Central memory CD8-positive, alpha-beta T cell (primary cell): ENCODE measurements around the gene COL16A1.

ENCODE experiments used
- ATAC-seq: fragments of 150-1000 bp; cut with Tn5 transposase; replicated peaks from 2 replicates; pipeline ENCODE4 v1.10.0; 2022; ENCODE audit warnings: mild to moderate bottlenecking, moderate FRiP score, moderate number of reproducible peaks; ENCODE audit not compliant: poor library complexity, severe bottlenecking; ENCODE audit errors: extremely low read depth
- DNase-seq, 2 donors: peaks; one replicate each; pipeline ENCODE4 v3.0.0; 2021; ENCODE audit warnings: low spot score in 2 of 2
- H3K27ac Mint-ChIP-seq: one replicate; pipeline ENCODE4 v1.8.0; 2022; ENCODE audit warnings: low read depth, mild to moderate bottlenecking, moderate library complexity, mixed read lengths
- H3K27me3 Mint-ChIP-seq: one replicate; pipeline ENCODE4 v1.8.0; 2022; ENCODE audit warnings: mixed read lengths
- H3K36me3 Mint-ChIP-seq: one replicate; pipeline ENCODE4 v1.8.0; 2022; ENCODE audit warnings: mild to moderate bottlenecking, moderate library complexity, mixed read lengths; ENCODE audit not compliant: insufficient read depth
- H3K4me1 Mint-ChIP-seq: one replicate; pipeline ENCODE4 v1.8.0; 2022; ENCODE audit warnings: mixed read lengths
- H3K4me3 Mint-ChIP-seq: one replicate; pipeline ENCODE4 v1.8.0; 2022; ENCODE audit warnings: mild to moderate bottlenecking, moderate library complexity, mixed read lengths
- H3K9me3 Mint-ChIP-seq: one replicate; pipeline ENCODE4 v1.8.0; 2022; ENCODE audit warnings: mixed read lengths

Gene COL16A1

DNA sequence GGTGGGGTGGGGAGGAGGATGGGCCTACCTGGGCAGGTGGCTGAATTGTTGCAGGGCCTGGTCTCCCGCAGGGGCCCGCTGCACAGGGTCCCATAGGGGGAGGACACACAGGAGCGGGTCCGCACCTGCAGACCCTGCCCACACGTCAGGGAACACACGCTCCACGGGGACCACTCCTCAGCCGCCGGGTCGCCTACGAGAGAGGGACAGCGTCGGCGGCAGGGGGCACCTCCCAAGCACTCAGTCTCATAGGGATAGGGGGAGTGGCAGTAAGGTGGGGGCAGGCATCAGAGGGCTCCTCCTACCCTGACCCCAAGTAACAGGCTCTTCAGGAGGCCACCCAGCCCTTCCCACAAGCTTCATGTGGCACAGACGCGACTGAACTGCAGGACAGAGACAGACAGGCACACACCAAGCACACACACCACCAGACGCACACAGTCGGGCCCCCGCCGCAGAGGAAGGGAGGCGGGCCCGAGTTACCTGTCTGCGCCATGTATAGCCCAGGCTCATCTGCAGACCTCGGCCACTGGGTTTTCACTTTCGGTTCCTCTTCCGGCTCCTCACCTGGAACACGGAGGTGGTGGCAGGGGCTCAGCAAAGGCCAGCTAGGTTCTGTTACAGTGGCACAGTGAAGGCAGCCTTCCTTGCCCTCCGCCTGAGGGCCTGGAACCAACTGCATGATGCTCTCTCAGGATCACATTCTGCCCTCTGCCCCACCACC lies 40.5 kb upstream of the COL16A1 start:
- ATAC-seq = peak; percentile 21
- peak overlapping the region; percentile 45 for H3K4me3 Mint-ChIP-seq
- H3K27me3 Mint-ChIP-seq = no peaks in the 10 kb centered on the region
- no peaks in the 10 kb centered on the region for H3K9me3 Mint-ChIP-seq
- H3K27ac Mint-ChIP-seq = peak overlapping the region; percentile 63
- no peak for DNase-seq
- no peaks in the 10 kb centered on the region for H3K36me3 Mint-ChIP-seq
- peaks cover 29% of the 10 kb centered on the region for H3K4me1 Mint-ChIP-seq

DNA sequence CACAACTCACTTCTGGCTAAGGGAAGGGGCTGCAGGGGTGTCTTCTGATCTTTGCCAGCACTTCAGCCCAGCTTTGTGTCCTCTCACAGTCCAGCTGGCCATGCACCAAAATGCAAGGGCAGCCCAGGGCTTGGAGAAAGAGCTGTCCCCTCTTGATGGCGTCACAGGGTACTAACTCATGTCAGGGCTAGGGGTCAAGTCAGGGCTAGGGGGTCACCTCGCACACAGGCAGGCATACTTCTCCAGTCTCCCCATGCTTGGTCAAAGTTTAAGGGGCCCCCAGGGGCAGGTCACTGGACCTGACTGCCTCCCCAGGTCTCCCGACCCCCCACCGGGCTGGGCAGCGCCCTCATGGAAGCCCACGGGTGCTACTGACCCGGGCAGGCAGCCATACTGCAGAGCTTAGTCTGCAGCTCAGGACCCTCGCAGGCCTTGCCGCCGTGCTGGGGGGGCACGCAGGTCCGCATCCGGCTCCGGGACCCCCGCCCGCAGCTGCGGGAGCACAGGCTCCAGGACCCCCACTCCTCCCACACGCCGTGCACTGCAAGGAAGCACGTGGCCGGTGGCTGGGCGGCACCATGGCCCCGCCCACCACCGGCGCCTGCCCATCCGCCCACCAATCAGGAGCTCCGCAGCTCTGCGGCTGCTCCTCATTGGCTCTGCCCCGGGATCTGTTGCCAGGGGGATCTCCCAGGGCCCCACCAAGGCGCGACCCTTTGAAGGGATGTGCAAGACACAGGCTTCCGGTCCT lies 38.8 kb upstream of the COL16A1 start:
- Mint-ChIP-seq H3K27me3 (no peaks in the 10 kb centered on the region), H3K27ac (no peak overlapping the region), H3K9me3 (no peaks in the 10 kb centered on the region), H3K4me1 (peaks cover 34% of the 10 kb centered on the region), H3K4me3 (no peak overlapping the region), H3K36me3 (no peaks in the 10 kb centered on the region)
- no peak for ATAC-seq
- DNase-seq = no peak

DNA sequence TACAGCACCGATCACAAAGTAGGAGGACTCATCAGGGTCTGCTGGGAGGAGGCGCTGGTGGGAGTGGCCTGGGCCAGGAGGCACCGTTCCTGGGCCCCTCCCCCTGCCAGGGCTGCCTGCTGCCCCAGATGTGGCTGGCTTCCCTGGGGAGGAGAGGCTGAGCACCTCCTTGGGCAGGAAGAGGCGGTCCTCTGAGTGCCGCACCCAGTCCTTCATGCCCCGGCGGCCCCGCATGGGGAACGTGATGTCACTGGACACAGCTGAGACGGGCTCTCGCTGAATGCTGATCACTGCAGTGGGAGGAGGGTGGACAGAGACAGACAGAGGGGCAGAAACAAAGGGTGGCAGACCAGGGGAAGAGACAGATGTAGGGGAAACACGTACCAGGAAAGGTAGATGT lies 35.5 kb upstream of the COL16A1 start:
- Mint-ChIP-seq H3K4me3 (no peak overlapping the region), H3K27ac (no peak overlapping the region), H3K36me3 (no peaks in the 10 kb centered on the region), H3K27me3 (no peaks in the 10 kb centered on the region), H3K4me1 (peaks cover 11% of the 10 kb centered on the region), H3K9me3 (no peaks in the 10 kb centered on the region)
- ATAC-seq (peak; percentile 35), DNase-seq (no peak)

DNA sequence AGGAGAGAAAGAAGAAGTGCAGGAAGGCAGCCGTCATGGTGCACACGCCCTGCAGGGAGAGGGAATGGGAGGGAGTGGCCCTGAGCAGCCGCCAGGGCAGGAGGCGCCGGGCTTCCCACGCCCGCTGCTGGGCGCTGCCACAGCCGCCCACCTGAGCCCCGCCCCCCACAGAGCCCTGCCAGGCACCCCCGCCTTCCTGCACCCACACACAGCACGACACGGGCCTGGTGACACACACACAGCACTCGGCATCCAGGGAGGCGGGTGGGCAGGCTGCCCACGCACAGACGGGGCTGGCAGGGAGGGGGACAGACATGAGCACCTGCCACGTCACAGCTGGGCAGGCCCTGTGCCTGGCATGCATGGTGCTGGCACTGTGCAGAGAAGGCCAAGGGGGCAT lies 32.9 kb upstream of the COL16A1 start:
- Mint-ChIP-seq H3K36me3 (no peaks in the 10 kb centered on the region), H3K27ac (no peak overlapping the region)
- no peak for DNase-seq

DNA sequence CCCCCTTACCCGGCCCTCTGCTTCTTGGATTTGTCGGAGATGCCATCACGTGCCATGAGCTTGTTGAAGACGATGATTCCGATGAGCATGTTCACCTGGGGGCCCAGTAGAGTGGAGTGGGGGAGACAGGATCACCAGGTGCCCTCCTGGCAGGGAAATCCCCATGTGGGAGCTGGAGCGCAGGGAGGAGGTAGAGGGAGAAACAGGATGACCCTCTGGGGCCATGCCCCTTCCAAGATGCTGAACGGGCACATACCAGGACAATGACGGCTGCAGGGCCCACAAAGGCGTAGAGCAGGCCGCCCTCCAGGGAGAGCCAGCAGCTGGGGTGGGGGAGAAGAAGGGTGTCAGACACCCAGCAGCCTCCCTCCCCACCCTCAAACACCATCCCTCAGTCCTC lies 31.8 kb upstream of the COL16A1 start:
- Mint-ChIP-seq H3K4me1 (peaks cover 11% of the 10 kb centered on the region), H3K4me3 (no peak overlapping the region), H3K9me3 (no peaks in the 10 kb centered on the region), H3K36me3 (no peaks in the 10 kb centered on the region), H3K27me3 (no peaks in the 10 kb centered on the region), H3K27ac (no peak overlapping the region)
- no peak for ATAC-seq
- no peak for DNase-seq

More for the DNA sequence above, 32.9 kb upstream of the COL16A1 start:
- H3K4me1 Mint-ChIP-seq = peaks cover 11% of the 10 kb centered on the region
- peak; percentile 42 for ATAC-seq
- H3K27me3 Mint-ChIP-seq = no peaks in the 10 kb centered on the region
- no peak overlapping the region for H3K4me3 Mint-ChIP-seq
- no peaks in the 10 kb centered on the region for H3K9me3 Mint-ChIP-seq

DNA sequence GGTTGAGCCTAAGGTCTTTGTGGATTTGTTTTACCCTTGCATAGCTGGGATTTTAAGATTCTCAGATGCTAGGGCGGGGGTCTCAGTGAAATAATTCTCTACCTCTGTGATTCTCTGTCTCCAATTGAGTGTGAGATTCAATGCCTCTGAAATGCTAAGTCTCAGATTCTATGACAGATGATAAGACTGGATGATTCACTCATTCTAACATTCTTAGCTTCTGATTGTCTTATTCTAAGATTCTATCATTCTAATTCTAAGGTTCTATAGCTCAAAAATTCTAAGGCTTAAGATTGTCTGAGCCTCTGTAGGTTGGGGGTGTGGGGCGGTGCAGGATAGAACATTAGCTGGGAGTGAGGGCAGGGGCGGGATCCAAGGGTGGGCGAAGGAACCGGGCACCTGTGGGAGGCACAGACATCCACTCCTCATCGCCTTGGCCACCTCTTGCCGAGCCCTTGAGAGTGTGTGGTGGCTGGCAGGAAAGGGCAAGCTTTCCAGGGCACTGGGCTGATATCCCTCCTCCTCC lies 30.8 kb upstream of the COL16A1 start:
- ATAC-seq = no peak
- no peaks in the 10 kb centered on the region for H3K27me3 Mint-ChIP-seq
- no peaks in the 10 kb centered on the region for H3K36me3 Mint-ChIP-seq
- H3K4me3 Mint-ChIP-seq = no peak overlapping the region
- DNase-seq = no peak
- H3K27ac Mint-ChIP-seq = no peak overlapping the region
- peaks cover 8% of the 10 kb centered on the region for H3K4me1 Mint-ChIP-seq
- no peaks in the 10 kb centered on the region for H3K9me3 Mint-ChIP-seq

DNA sequence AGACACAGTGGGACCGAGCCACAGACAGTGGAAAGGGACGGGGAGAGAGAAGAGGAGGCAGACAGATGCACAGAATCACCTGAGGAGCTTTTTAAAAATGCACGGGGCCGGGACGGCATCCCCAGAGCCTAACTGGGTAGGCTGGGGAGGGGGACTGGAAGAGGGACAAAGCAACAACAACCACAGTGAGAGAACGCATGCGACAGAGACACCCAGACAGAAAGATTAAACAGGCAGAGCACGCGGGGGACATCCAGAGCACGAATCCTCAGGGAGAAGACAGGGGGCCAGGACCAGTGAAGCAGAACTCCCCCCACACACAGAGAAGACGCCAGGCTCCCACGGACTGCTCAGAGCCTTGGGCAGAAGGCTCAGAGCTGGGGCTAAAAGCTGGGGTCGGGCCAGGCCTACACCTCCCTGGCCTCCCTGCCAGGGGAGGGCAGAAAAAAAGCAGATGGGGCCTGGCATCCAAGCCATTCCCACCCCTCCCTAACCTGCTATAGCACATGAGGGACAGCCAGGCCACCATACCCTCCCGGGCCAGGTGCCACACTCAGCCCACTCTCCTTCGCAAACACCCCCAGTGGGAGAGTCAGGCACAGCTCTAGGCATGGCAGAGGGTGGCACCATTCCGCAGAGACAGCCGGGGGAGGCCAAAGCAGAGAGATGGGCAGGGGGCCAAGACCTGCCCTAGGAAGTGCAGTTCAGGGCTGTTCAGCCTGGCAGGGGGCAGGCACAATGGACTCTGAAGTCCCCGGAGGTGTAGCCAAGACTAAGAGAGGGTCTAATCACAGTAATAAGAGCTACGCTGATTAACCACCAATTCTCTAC lies 29.8 kb upstream of the COL16A1 start:
- Mint-ChIP-seq H3K4me1 (no peaks in the 10 kb centered on the region), H3K27ac (no peak overlapping the region), H3K4me3 (no peak overlapping the region), H3K36me3 (no peaks in the 10 kb centered on the region), H3K27me3 (no peaks in the 10 kb centered on the region), H3K9me3 (no peaks in the 10 kb centered on the region)
- DNase-seq (no peak), ATAC-seq (no peak)

DNA sequence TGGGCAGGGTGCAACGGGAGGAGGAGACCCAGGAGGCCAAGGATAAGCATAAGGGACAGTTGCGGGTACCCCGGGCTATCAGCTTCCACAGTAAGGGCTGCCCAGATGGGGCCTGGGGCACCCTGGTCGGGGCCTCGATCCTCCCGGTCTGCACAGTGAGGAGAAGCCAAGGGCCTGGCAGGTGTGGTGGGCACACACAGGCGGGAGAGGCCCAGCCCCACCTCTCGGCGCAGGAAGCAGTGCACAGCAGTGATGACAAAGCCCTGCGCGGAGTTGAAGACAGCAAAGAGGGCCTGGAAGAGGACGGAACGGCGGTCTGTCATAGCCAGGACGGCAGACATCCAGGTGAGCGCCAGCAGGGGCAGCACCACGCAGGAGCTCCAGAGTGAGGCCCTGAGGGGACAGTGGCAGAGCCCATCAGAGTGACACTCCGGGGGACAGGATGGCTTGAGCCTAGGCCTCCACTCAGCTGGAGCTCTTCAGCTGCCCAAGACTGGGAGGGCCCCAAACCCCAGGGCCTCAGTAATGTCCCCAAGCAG lies 29.0 kb upstream of the COL16A1 start:
- no peaks in the 10 kb centered on the region for H3K4me1 Mint-ChIP-seq
- no peaks in the 10 kb centered on the region for H3K9me3 Mint-ChIP-seq
- H3K27ac Mint-ChIP-seq = no peak overlapping the region
- H3K4me3 Mint-ChIP-seq = no peak overlapping the region
- no peaks in the 10 kb centered on the region for H3K27me3 Mint-ChIP-seq
- DNase-seq = no peak
- no peak for ATAC-seq
- peaks cover 2% of the 10 kb centered on the region for H3K36me3 Mint-ChIP-seq

DNA sequence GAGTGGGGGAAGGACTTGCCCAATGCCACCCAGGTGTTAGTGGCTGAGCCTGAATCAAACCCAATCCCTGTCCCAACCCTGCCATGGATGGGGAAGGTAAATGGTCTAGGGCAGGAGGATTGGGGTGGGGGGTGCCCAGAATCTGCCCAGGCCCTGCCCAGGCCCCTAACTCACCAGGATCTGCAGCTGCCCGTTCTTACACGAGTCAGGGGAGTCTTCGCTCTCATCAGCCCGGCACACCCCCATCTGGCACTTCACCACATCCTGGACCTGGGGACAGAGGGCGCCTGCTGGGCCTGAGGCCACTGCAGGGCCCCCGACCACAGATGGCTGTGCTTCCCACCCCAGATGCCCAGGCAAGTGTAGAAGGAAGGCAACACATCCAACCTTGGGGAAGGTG lies 28.5 kb upstream of the COL16A1 start:
- no peak overlapping the region for H3K4me3 Mint-ChIP-seq
- DNase-seq = no peak
- no peaks in the 10 kb centered on the region for H3K4me1 Mint-ChIP-seq
- peaks cover 2% of the 10 kb centered on the region for H3K36me3 Mint-ChIP-seq
- ATAC-seq = no peak
- H3K27me3 Mint-ChIP-seq = no peaks in the 10 kb centered on the region
- no peak overlapping the region for H3K27ac Mint-ChIP-seq
- H3K9me3 Mint-ChIP-seq = no peaks in the 10 kb centered on the region

DNA sequence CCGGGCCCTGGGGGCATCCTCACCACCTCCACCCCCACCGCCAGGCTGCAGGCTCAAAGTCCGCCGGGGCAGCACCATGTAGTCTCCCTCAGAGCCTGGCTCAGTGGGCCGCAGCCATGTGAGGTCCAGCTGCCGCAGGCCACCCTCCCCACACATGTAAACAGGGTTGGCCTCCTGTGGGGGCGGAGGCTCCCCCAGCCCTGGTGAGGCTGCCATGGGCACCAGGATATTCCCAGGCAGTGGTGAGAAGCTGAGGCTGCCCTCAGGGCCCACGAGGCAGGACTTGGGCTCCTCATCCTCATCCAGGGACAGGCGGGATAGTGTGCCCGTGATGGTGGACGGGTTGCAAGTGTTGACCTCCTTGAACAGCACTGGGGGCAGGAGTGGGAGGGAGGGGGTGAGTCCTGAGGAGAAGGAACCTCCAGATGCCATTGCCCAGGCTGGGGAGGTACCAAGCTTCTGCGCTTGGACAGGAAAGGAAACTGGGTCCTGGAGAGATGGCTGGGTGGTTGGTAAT lies 27.3 kb upstream of the COL16A1 start:
- Mint-ChIP-seq H3K9me3 (no peaks in the 10 kb centered on the region), H3K27me3 (no peaks in the 10 kb centered on the region), H3K4me3 (no peak overlapping the region), H3K36me3 (peaks cover 2% of the 10 kb centered on the region), H3K27ac (no peak overlapping the region), H3K4me1 (no peaks in the 10 kb centered on the region)
- no peak for DNase-seq
- ATAC-seq = no peak

DNA sequence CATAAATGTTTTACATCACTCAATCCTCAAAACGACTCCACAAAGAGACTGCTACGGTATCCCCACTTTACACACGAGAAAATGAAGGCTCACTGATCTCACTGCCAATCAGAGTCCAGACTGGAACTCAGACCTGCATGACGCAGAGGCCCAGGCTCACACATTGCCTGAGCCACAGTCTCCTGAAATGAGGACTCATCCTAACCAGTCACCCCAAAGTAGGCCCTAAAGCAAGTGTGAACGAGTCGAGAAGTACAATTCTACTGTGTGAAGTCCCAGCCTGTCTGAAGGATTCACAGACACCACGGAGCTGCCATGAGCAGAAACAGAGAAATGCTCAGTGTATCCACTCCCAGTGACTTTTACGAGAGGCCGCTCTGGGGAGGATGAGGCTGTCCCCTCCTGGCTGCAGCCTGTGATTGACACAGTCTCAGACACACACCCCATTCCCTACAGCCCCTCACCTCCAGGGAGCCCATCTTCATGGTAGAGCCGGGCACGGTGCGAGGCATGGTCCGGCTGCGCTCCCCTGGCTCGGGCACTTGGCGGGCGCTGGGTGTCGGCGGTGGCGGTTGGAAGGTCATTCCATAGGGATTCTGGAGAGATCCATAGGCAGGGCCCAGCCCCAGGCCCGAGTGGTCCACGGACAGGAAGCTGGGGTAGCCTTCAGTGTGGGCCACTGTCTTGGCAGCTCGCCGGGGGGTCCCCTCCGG lies 26.7 kb upstream of the COL16A1 start:
- Mint-ChIP-seq H3K36me3 (peaks cover 2% of the 10 kb centered on the region), H3K4me1 (no peaks in the 10 kb centered on the region), H3K9me3 (no peaks in the 10 kb centered on the region), H3K27ac (no peak overlapping the region), H3K27me3 (no peaks in the 10 kb centered on the region), H3K4me3 (no peak overlapping the region)
- ATAC-seq (no peak), DNase-seq (no peak)

DNA sequence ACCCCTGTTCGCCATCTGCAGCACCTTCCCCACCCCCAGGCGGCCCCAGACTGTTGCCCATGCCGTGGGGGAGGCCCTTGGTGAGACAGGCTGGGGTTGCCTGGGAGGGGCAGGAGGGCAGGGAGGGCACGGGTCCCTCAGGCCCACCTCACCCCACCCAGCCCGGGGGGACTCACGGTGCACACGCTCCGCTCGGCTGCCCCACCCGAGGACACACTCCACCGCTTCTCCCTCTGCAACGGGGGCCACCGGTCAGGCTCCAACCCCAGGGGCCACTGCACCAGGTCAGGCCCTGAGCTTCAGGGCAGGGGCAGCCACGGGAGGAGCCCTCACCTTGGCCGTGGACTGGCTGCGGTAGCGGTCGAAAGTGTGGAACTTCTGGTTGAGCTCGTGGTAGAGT lies 24.0 kb upstream of the COL16A1 start:
- H3K9me3 Mint-ChIP-seq = no peaks in the 10 kb centered on the region
- H3K36me3 Mint-ChIP-seq = peaks cover 6% of the 10 kb centered on the region
- no peak overlapping the region for H3K4me3 Mint-ChIP-seq

More for the DNA sequence above, 24.0 kb upstream of the COL16A1 start:
- DNase-seq (no peak), ATAC-seq (no peak)
- Mint-ChIP-seq H3K27me3 (peaks cover 5% of the 10 kb centered on the region), H3K4me1 (no peaks in the 10 kb centered on the region), H3K27ac (no peak overlapping the region)
